HEK293 (cell line): ENCODE data around the gene SCFD2.

Experiments
- CTCF ChIA-PET: fragments of 350-600 bp; formaldehyde crosslinking; extraction: SDS; loops from one replicate; lab custom pipeline; 2021; ENCODE audit warnings: antibody characterized with exemption; lab: Yijun Ruan, JAX
- POLR2A ChIA-PET: fragments of 300-600 bp; formaldehyde crosslinking; extraction: SDS; loops from one replicate; lab custom pipeline; 2020; ENCODE audit warnings: antibody characterized with exemption, inconsistent platforms; lab: Yijun Ruan, JAX
- H3K27ac ChIP-seq: fragments of 200-500 bp; sonication (Bioruptor generic); 2 replicates; pipeline ENCODE4 v1.5.1; 2014; ENCODE audit warnings: low read depth, low read length, control low read depth, inconsistent platforms; ENCODE audit errors: extremely low read depth
- H3K36me3 ChIP-seq, 2 experiments: fragments of 200-500 bp in 1 of 2; sonication (Bioruptor generic) in 1 of 2; 1 replicate in 1 of 2; 2 replicates in 1 of 2; pipeline ENCODE4 v1.5.1; 2014 to 2017; ENCODE audit warnings: inconsistent platforms in 2 of 2, low read length in 2 of 2; ENCODE audit not compliant: control insufficient read depth in 2 of 2, insufficient read depth in 1 of 2
- H3K4me1 ChIP-seq: fragments of 200-500 bp; sonication (Bioruptor generic); 2 replicates; pipeline ENCODE4 v1.5.1; 2014; ENCODE audit warnings: mild to moderate bottlenecking, low read length, inconsistent platforms; ENCODE audit not compliant: control insufficient read depth, insufficient read depth
- H3K4me3 ChIP-seq: 2 replicates; pipeline ENCODE4 v1.5.1; 2011; ENCODE audit warnings: low read depth, mild to moderate bottlenecking, control low read depth, low read length, moderate library complexity
- H3K9me3 ChIP-seq: fragments of 200-500 bp; sonication (Bioruptor generic); 2 replicates; pipeline ENCODE4 v1.5.1; 2014; ENCODE audit warnings: low read depth, low read length, inconsistent platforms; ENCODE audit not compliant: control insufficient read depth, insufficient read depth
- BCL11B ChIP-seq: fragments of 450-650 bp; formaldehyde crosslinking; IDR thresholded peaks from 2 replicates; pipeline ENCODE4 v1.5.1; 2016; ENCODE audit warnings: low read depth, missing biosample characterization, missing genetic modification characterization
- EGR2 ChIP-seq: fragments of 450-650 bp; formaldehyde crosslinking; IDR thresholded peaks from 2 replicates; pipeline ENCODE4 v1.5.1; 2016; ENCODE audit warnings: low read depth, missing biosample characterization, missing genetic modification characterization
- GLI4 ChIP-seq: fragments of 450-650 bp; formaldehyde crosslinking; IDR thresholded peaks from 2 replicates; pipeline ENCODE4 v1.5.1; 2016; ENCODE audit warnings: missing biosample characterization, missing genetic modification characterization
- KLF7 ChIP-seq: fragments of 450-650 bp; formaldehyde crosslinking; IDR thresholded peaks from 2 replicates; pipeline ENCODE4 v1.5.1; 2016; ENCODE audit warnings: missing biosample characterization, missing genetic modification characterization, borderline replicate concordance
- KLF9 ChIP-seq: fragments of 450-650 bp; formaldehyde crosslinking; IDR thresholded peaks from 2 replicates; pipeline ENCODE4 v1.5.1; 2016; ENCODE audit warnings: missing biosample characterization, missing genetic modification characterization, low read depth
- SALL2 ChIP-seq: fragments of 450-650 bp; formaldehyde crosslinking; IDR thresholded peaks from 2 replicates; pipeline ENCODE4 v1.5.0; 2017; ENCODE audit warnings: missing biosample characterization, mild to moderate bottlenecking, missing genetic modification characterization, borderline replicate concordance
- SP2 ChIP-seq: fragments of 450-650 bp; formaldehyde crosslinking; IDR thresholded peaks from 2 replicates; pipeline ENCODE4 v1.5.1; 2016; ENCODE audit warnings: missing biosample characterization, missing genetic modification characterization
- SP7 ChIP-seq: fragments of 450-650 bp; formaldehyde crosslinking; IDR thresholded peaks from 2 replicates; pipeline ENCODE4 v1.5.1; 2016; ENCODE audit warnings: missing biosample characterization, missing genetic modification characterization
- ZNF140 ChIP-seq: fragments of 450-650 bp; formaldehyde crosslinking; IDR thresholded peaks from 2 replicates; pipeline ENCODE4 v1.5.1; 2016; ENCODE audit warnings: missing biosample characterization, missing genetic modification characterization
- ZNF19 ChIP-seq: fragments of 450-650 bp; formaldehyde crosslinking; IDR thresholded peaks from 2 replicates; pipeline ENCODE4; 2016; ENCODE audit warnings: missing biosample characterization, missing genetic modification characterization, low read depth
- ZNF239 ChIP-seq: fragments of 450-650 bp; formaldehyde crosslinking; IDR thresholded peaks from 2 replicates; pipeline ENCODE4 v1.5.1; 2016; ENCODE audit warnings: missing biosample characterization, missing genetic modification characterization
- ZNF248 ChIP-seq: fragments of 450-650 bp; formaldehyde crosslinking; IDR thresholded peaks from 2 replicates; pipeline ENCODE4 v1.5.1; 2017; ENCODE audit warnings: missing biosample characterization, missing genetic modification characterization
- ZNF324 ChIP-seq: fragments of 450-650 bp; formaldehyde crosslinking; IDR thresholded peaks from 2 replicates; pipeline ENCODE4 v1.5.1; 2016; ENCODE audit warnings: missing biosample characterization, missing genetic modification characterization
- ZNF350 ChIP-seq: fragments of 450-650 bp; formaldehyde crosslinking; IDR thresholded peaks from 2 replicates; pipeline ENCODE4 v1.5.0; 2017; ENCODE audit warnings: missing biosample characterization, mild to moderate bottlenecking, missing genetic modification characterization
- ZNF549 ChIP-seq: fragments of 450-650 bp; IDR thresholded peaks from 2 replicates; pipeline ENCODE4 v1.5.1; 2018; ENCODE audit warnings: missing biosample characterization, missing genetic modification characterization, mild to moderate bottlenecking, inconsistent platforms, moderate library complexity
- ZNF664 ChIP-seq: fragments of 450-650 bp; formaldehyde crosslinking; IDR thresholded peaks from 2 replicates; pipeline ENCODE4 v1.5.1; 2016; ENCODE audit warnings: missing biosample characterization, missing genetic modification characterization
- ZNF701 ChIP-seq: fragments of 450-650 bp; formaldehyde crosslinking; IDR thresholded peaks from 2 replicates; pipeline ENCODE4 v1.5.1; 2016; ENCODE audit warnings: missing biosample characterization, missing genetic modification characterization
- TF ChIP-seq, protein P1 (sequence below): fragments of 450-650 bp; formaldehyde crosslinking; IDR thresholded peaks from 2 replicates; pipeline ENCODE4 v1.5.1; 2016; ENCODE audit warnings: missing biosample characterization, missing genetic modification characterization
- TF ChIP-seq, protein P2 (sequence below): fragments of 450-650 bp; formaldehyde crosslinking; IDR thresholded peaks from 2 replicates; pipeline ENCODE4 v1.5.1; 2016; ENCODE audit warnings: missing biosample characterization, missing genetic modification characterization, borderline replicate concordance
- TF ChIP-seq, protein P3 (sequence below): fragments of 450-650 bp; formaldehyde crosslinking; IDR thresholded peaks from 2 replicates; pipeline ENCODE4 v1.5.1; 2017; ENCODE audit warnings: missing biosample characterization, missing genetic modification characterization

The SCFD2 gene

DNA sequence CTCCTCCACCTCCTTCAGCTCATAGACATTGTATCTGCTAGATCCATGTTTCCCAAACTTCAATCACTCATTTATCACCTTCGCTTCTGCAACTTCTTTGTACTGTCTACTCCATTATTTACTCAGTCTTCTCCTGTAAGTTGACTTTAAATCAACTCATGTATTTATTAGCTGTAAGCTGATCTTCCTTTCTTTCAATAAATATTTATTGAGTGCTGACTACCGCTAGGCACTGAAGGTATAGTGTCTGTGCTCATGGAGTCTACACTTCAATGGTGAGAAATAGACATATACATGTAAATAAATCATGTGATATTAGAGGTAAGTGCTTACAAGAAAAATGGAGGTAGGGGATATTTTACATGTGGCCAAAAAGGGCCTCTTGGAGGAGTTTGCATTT is 429.1 kb downstream of the SCFD2 start:
- Histone ChIP-seq H3K36me3 (no peaks in the 10 kb centered on the region), H3K27ac (no peak overlapping the region)
- TF ChIP-seq ZNF701 (tag by site-specific recombination), result no peak
- TF ChIP-seq BCL11B (tag by site-specific recombination), result no peak
- no peak for TF ChIP-seq GLI4 (tag by site-specific recombination)
- TF ChIP-seq, protein P1, sequence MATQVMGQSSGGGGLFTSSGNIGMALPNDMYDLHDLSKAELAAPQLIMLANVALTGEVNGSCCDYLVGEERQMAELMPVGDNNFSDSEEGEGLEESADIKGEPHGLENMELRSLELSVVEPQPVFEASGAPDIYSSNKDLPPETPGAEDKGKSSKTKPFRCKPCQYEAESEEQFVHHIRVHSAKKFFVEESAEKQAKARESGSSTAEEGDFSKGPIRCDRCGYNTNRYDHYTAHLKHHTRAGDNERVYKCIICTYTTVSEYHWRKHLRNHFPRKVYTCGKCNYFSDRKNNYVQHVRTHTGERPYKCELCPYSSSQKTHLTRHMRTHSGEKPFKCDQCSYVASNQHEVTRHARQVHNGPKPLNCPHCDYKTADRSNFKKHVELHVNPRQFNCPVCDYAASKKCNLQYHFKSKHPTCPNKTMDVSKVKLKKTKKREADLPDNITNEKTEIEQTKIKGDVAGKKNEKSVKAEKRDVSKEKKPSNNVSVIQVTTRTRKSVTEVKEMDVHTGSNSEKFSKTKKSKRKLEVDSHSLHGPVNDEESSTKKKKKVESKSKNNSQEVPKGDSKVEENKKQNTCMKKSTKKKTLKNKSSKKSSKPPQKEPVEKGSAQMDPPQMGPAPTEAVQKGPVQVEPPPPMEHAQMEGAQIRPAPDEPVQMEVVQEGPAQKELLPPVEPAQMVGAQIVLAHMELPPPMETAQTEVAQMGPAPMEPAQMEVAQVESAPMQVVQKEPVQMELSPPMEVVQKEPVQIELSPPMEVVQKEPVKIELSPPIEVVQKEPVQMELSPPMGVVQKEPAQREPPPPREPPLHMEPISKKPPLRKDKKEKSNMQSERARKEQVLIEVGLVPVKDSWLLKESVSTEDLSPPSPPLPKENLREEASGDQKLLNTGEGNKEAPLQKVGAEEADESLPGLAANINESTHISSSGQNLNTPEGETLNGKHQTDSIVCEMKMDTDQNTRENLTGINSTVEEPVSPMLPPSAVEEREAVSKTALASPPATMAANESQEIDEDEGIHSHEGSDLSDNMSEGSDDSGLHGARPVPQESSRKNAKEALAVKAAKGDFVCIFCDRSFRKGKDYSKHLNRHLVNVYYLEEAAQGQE (tag by site-specific recombination), result no peak
- TF ChIP-seq ZNF140 (tag by site-specific recombination), result no peak
- no peak for TF ChIP-seq ZNF324
- TF ChIP-seq, protein P2, sequence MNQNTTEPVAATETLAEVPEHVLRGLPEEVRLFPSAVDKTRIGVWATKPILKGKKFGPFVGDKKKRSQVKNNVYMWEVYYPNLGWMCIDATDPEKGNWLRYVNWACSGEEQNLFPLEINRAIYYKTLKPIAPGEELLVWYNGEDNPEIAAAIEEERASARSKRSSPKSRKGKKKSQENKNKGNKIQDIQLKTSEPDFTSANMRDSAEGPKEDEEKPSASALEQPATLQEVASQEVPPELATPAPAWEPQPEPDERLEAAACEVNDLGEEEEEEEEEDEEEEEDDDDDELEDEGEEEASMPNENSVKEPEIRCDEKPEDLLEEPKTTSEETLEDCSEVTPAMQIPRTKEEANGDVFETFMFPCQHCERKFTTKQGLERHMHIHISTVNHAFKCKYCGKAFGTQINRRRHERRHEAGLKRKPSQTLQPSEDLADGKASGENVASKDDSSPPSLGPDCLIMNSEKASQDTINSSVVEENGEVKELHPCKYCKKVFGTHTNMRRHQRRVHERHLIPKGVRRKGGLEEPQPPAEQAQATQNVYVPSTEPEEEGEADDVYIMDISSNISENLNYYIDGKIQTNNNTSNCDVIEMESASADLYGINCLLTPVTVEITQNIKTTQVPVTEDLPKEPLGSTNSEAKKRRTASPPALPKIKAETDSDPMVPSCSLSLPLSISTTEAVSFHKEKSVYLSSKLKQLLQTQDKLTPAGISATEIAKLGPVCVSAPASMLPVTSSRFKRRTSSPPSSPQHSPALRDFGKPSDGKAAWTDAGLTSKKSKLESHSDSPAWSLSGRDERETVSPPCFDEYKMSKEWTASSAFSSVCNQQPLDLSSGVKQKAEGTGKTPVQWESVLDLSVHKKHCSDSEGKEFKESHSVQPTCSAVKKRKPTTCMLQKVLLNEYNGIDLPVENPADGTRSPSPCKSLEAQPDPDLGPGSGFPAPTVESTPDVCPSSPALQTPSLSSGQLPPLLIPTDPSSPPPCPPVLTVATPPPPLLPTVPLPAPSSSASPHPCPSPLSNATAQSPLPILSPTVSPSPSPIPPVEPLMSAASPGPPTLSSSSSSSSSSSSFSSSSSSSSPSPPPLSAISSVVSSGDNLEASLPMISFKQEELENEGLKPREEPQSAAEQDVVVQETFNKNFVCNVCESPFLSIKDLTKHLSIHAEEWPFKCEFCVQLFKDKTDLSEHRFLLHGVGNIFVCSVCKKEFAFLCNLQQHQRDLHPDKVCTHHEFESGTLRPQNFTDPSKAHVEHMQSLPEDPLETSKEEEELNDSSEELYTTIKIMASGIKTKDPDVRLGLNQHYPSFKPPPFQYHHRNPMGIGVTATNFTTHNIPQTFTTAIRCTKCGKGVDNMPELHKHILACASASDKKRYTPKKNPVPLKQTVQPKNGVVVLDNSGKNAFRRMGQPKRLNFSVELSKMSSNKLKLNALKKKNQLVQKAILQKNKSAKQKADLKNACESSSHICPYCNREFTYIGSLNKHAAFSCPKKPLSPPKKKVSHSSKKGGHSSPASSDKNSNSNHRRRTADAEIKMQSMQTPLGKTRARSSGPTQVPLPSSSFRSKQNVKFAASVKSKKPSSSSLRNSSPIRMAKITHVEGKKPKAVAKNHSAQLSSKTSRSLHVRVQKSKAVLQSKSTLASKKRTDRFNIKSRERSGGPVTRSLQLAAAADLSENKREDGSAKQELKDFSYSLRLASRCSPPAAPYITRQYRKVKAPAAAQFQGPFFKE (tag by site-specific recombination), result no peak
- no peak for TF ChIP-seq SALL2 (tag by site-specific recombination)
- TF ChIP-seq ZNF239, result no peak
- no peak for TF ChIP-seq ZNF664 (tag by site-specific recombination)
- TF ChIP-seq ZNF350 (tag by site-specific recombination), result no peak
- no peak for TF ChIP-seq SP2 (tag by site-specific recombination)
- TF ChIP-seq ZNF248, result no peak
- no peak for TF ChIP-seq ZNF549 (tag by site-specific recombination)
- TF ChIP-seq, protein P3, sequence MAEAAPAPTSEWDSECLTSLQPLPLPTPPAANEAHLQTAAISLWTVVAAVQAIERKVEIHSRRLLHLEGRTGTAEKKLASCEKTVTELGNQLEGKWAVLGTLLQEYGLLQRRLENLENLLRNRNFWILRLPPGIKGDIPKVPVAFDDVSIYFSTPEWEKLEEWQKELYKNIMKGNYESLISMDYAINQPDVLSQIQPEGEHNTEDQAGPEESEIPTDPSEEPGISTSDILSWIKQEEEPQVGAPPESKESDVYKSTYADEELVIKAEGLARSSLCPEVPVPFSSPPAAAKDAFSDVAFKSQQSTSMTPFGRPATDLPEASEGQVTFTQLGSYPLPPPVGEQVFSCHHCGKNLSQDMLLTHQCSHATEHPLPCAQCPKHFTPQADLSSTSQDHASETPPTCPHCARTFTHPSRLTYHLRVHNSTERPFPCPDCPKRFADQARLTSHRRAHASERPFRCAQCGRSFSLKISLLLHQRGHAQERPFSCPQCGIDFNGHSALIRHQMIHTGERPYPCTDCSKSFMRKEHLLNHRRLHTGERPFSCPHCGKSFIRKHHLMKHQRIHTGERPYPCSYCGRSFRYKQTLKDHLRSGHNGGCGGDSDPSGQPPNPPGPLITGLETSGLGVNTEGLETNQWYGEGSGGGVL (tag by site-specific recombination), result no peak
- no peak for TF ChIP-seq KLF7 (tag by site-specific recombination)
- no peak for TF ChIP-seq ZNF19 (tag by site-specific recombination)
- no peak for TF ChIP-seq EGR2
- TF ChIP-seq SP7 (tag by site-specific recombination), result no peak
- no peak for TF ChIP-seq KLF9 (tag by site-specific recombination)
- TF ChIP-seq, all 188 proteins: peak for 0
- Histone ChIP-seq H3K4me3 (no peak overlapping the region), H3K9me3 (no peaks in the 10 kb centered on the region), H3K4me1 (no peaks in the 10 kb centered on the region)
- ChIA-PET CTCF (no interaction called here), POLR2A (no interaction called here)
